ENCODE data around the gene PLEK.
"Not testable (repeated sequence)": the region's sequence is repeated elsewhere in the genome, so short reads cannot be mapped to it uniquely, and the experiment has no call there.

Gene PLEK

DNA sequence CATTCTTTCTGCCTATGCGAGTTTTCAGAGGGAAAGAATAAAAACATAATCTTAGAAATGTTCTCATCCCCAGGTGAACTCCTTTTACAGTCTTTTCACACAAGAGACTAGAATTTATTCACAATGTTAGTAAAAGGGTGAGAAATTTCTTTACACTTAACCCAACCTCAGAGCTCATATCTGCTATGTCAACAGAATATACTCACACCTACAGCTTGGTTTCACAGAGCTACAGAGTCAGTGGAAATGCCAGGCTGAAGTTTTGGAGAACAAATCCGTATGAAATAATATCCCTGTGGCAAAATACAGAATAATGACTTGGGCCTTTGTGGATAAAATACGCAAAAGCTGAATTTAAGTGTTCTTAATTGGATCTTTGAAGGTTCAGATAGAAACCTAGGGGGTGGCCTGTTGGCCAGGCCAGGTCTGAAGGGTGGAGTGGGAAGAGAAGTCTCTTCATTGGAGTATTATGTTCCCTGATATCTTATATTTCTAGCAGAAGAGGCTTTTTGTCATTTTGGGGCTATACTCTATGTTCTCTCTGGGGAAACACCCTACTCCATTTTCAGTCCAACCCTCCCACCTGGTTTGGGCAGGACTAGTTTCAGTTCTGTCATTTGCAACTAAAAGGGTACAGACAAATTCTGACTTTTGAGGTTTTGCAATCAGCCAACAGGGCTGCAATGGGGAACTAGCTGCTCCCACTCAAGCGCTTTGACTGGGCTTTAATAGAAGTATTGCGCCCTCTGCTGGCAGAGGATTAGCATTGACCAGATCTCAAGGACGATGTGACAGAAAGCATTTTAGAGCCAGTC lies 76.3 kb downstream of the PLEK start:
- peak; percentile 86 for DNase-seq (ENCODE audit: low spot score)

DNA sequence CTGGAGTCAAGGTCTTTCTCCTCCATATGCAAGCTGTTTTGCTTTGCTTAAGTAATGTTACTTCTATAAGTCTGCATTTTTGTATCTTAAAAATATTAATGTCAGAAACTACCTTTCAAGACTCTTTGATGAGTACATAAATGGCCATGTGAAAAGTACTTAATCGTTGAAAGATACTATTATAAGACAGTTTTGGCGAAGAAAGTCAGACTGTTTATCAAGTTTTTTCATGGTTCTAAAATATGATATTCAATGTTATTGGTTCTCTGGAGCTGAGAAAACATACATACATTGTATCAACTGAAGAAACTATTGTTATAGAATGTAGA lies 76.9 kb downstream of the PLEK start:
- no peak for DNase-seq (ENCODE audit: low spot score)

DNA sequence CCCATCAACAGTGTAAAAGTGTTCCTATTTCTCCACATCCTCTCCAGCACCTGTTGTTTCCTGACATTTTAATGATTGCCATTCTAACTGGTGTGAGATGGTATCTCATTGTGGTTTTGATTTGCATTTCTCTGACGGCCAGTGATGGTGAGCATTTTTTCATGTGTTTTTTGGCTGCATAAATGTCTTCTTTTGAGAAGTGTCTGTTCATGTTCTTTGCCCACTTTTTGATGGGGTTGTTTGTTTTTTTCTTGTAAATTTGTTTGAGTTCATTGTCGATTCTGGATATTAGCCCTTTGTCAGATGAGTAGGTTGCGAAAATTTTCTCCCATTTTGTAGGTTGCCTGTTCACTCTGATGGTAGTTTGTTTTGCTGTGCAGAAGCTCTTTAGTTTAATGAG lies 81.3 kb downstream of the PLEK start:
- DNase-seq (ENCODE audit: low spot score) = not testable (repeated sequence)

Measured in RKO (cell line).